ENCODE measurements around the gene GPR39. TPM values are rescaled to one million over a fixed set of nuclear protein-coding genes. Genes with fewer than 3 reads are reported as not detected.

The GPR39 gene
- total and polyA plus RNA-seq, 2 donors (not counting 3 experiments of a cell fraction or from before 2014, with no cell fraction given) = 0.03 to 0.20 TPM

DNA sequence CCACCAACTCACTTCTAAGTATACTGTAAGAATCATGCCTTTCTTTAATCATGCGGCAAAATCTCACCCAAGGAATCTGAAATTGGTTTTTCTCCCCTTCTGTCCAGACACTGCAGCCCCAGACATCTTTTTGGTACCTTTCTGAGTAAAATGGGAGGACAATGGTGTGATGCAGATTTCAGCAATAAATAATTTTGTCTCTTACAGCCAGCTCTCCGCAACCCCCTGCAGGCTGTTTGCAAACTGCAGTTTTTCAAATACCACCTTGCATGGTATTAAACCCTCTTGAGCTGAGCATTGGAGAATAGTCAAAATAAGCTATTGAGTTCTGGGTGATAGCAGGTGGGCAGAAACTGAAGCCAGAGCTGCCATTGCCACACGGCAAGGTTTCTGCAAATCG, 32.2 kb downstream of the GPR39 start:
- ChIA-PET CTCF (interaction anchor here (0.7 to 5.0 kb wide), 12 partner anchors 9 to 722 kb away, joined by 3 to 50 read pairs (median 4); partner anchors contain the start of gene GPR39), POLR2A (no interaction called here)
- H3K27me3 ChIP-seq (ENCODE audit: control insufficient read depth in 2 of 2, insufficient read depth in 2 of 2, low read length in 2 of 2) = no peaks in the 10 kb centered on the region
- H3K9me1 ChIP-seq (replicated peaks; ENCODE audit: control insufficient read depth, extremely low read depth, insufficient read depth, low read length) = no peaks in the 10 kb centered on the region
- H4K20me1 ChIP-seq (replicated peaks; ENCODE audit: control insufficient read depth, extremely low read depth, insufficient read depth, low read length) = no peaks in the 10 kb centered on the region
- H3K4me2 ChIP-seq (ENCODE audit: insufficient read depth, low read length) = no peak overlapping the region
- H3K4me3 ChIP-seq (replicated peaks in 1 of 3; ENCODE audit: insufficient read depth in 1 of 3, low read depth in 1 of 3, low read length in 3 of 3) = no peak overlapping the region
- no peaks in the 10 kb centered on the region for H3K4me1 ChIP-seq (ENCODE audit: control insufficient read depth, extremely low read depth, insufficient read depth, low read length)
- H3K9me3 ChIP-seq (replicated peaks; ENCODE audit: control insufficient read depth, insufficient read depth, low read length) = no peaks in the 10 kb centered on the region
- no peak overlapping the region for H2AFZ ChIP-seq (ENCODE audit: low read depth, low read length)
- intact Hi-C loops (cut with micrococcal nuclease) = loop anchor here (1.0 to 2.0 kb wide), 2 partner anchors 100 to 180 kb away; no protein-coding TSS in a partner anchor
- TF ChIP-seq MYC (IDR thresholded peaks at IDR 0.05; ENCODE audit: low read depth, low read length) = no peak
- TF ChIP-seq, protein P1, sequence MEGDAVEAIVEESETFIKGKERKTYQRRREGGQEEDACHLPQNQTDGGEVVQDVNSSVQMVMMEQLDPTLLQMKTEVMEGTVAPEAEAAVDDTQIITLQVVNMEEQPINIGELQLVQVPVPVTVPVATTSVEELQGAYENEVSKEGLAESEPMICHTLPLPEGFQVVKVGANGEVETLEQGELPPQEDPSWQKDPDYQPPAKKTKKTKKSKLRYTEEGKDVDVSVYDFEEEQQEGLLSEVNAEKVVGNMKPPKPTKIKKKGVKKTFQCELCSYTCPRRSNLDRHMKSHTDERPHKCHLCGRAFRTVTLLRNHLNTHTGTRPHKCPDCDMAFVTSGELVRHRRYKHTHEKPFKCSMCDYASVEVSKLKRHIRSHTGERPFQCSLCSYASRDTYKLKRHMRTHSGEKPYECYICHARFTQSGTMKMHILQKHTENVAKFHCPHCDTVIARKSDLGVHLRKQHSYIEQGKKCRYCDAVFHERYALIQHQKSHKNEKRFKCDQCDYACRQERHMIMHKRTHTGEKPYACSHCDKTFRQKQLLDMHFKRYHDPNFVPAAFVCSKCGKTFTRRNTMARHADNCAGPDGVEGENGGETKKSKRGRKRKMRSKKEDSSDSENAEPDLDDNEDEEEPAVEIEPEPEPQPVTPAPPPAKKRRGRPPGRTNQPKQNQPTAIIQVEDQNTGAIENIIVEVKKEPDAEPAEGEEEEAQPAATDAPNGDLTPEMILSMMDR (IDR thresholded peaks at IDR 0.05; ENCODE audit: extremely low read depth in 1 of 2, insufficient read depth in 1 of 2, low read depth in 1 of 2, low read length in 2 of 2) = peak; percentile 39 to 48
- TF ChIP-seq GATA2 (IDR thresholded peaks at IDR 0.05; ENCODE audit: insufficient read depth, insufficient read length, low read depth, low read length) = no peak
- no peak for TF ChIP-seq POLR2AphosphoS5 (IDR thresholded peaks at IDR 0.05; ENCODE audit: insufficient read depth, low read depth, low read length)
- TF ChIP-seq, protein P2, sequence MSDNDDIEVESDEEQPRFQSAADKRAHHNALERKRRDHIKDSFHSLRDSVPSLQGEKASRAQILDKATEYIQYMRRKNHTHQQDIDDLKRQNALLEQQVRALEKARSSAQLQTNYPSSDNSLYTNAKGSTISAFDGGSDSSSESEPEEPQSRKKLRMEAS (IDR thresholded peaks at IDR 0.05; ENCODE audit: insufficient read depth, insufficient read length) = no peak
- BruUV-seq (replicated peaks) = no TSS peak
- H3K36me3 ChIP-seq (ENCODE audit: control insufficient read depth in 2 of 2, extremely low read depth in 1 of 2, insufficient read depth in 2 of 2, low read length in 2 of 2) = no peaks in the 10 kb centered on the region
- H3K79me2 ChIP-seq (ENCODE audit: control insufficient read depth, insufficient read depth, low read length) = no peaks in the 10 kb centered on the region
- FAIRE-seq (no peak), DNase-seq (ENCODE audit: low read depth, low spot score) (peak; percentile 26)
- dilution Hi-C loops (cut with MboI; ENCODE audit: extremely low pct_ligation_motif_present, low sequenced_read_pairs) = no loop called here
- H3K27ac ChIP-seq (ENCODE audit: insufficient read depth, low read depth, low read length) = no peak overlapping the region
- no peak overlapping the region for H3K9ac ChIP-seq (replicated peaks; ENCODE audit: extremely low read depth, insufficient read depth, low read length)
